Measurements from ENCODE around the gene SHISA5.

The SHISA5 gene

GRCh38 chr3:48507256-48508061 lies 3.5 kb upstream of the SHISA5 start:
- ChIA-PET POLR2A (interaction anchor here (1.1 to 2.4 kb wide), 3 partner anchors 35 to 71 kb away, joined by 4 to 10 read pairs (median 5); partner anchors contain the start of genes CCDC51 and TMA7), CTCF (interaction anchor here (0.5 to 1.5 kb wide), 7 partner anchors 10 to 117 kb away, joined by 3 to 10 read pairs (median 3); no protein-coding TSS in a partner anchor)
- peak; percentile 80 for DNase-seq (ENCODE audit: extremely low spot score)
- TF ChIP-seq ELF4 (IDR thresholded peaks at IDR 0.05) (no peak), L3MBTL2 (conservative IDR thresholded peaks at IDR 0.05) (0 out of 2 replicates have a peak, but pooled peaks have one; percentile 22)

DNA sequence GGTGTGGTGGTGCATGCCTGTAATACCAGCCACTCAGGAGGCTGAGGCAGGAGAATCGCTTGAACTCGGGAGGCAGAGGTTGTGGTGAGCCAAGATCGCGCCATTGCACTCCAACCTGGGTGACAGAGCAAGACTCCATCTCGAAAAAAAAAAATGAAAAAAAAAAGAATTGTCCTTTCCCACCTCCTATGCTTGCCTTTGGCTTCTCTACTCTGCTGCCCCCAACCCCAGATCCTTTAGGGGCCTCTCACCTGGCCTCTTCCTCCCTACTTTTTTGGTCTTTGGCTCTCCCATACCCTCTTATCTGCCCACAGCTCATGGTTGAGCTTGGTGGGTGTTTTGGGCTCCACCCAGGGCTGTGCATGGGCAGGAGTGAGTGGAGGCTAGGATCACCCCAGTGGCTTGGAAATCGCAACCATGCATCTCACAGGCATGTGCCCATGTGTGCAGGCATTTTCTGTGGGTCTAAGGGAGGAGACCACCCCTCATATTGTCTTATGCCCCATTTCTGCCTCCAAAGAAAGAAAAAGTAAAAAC lies 2.1 kb upstream of the SHISA5 start:
- CTCF ChIA-PET = interaction anchor here (0.9 kb wide), 1 partner anchor 70 kb away, joined by 3 read pairs; no protein-coding TSS in a partner anchor
- TF ChIP-seq ELF4 (IDR thresholded peaks at IDR 0.05) = no peak
- no peak for TF ChIP-seq L3MBTL2 (conservative IDR thresholded peaks at IDR 0.05)
- TF ChIP-seq HDGF (IDR thresholded peaks at IDR 0.05; ENCODE audit: borderline replicate concordance) = no peak
- no peak for TF ChIP-seq ZNF384 (IDR thresholded peaks at IDR 0.05)
- TF ChIP-seq TARDBP (IDR thresholded peaks at IDR 0.05) = no peak
- no peak for TF ChIP-seq PKNOX1 (IDR thresholded peaks at IDR 0.05)
- TF ChIP-seq SP1 (IDR thresholded peaks at IDR 0.05) = no peak
- no peak for TF ChIP-seq FOXA1 (IDR thresholded peaks at IDR 0.05)
- no peak for TF ChIP-seq CTBP1 (IDR thresholded peaks at IDR 0.05; ENCODE audit: borderline replicate concordance)
- no peak for TF ChIP-seq SUZ12 (IDR thresholded peaks at IDR 0.05)
- TF ChIP-seq ARNT (IDR thresholded peaks at IDR 0.05) = no peak
- no peak for TF ChIP-seq FOXK2 (IDR thresholded peaks at IDR 0.05)
- TF ChIP-seq LEF1 (IDR thresholded peaks at IDR 0.05; ENCODE audit: borderline replicate concordance) = no peak
- no peak for TF ChIP-seq NFRKB (IDR thresholded peaks at IDR 0.05)
- TF ChIP-seq BHLHE40 (IDR thresholded peaks at IDR 0.05; ENCODE audit: borderline replicate concordance) = no peak
- TF ChIP-seq FOXM1 (IDR thresholded peaks at IDR 0.05; ENCODE audit: borderline replicate concordance) = no peak
- no peak for DNase-seq (ENCODE audit: extremely low spot score)
- POLR2A ChIA-PET = interaction anchor here (3.5 kb wide), 1 partner anchor 33 kb away, joined by 14 read pairs; no protein-coding TSS in a partner anchor

- TF ChIP-seq NFRKB (IDR thresholded peaks at IDR 0.05) = no peak
- no peak for TF ChIP-seq LEF1 (IDR thresholded peaks at IDR 0.05; ENCODE audit: borderline replicate concordance)
- no peak for TF ChIP-seq ARNT (IDR thresholded peaks at IDR 0.05)
- TF ChIP-seq BHLHE40 (IDR thresholded peaks at IDR 0.05; ENCODE audit: borderline replicate concordance) = no peak
- no peak for TF ChIP-seq ELF4 (IDR thresholded peaks at IDR 0.05)
- POLR2A ChIA-PET = interaction anchor here (0.9 to 3.5 kb wide), 5 partner anchors 32 to 65 kb away, joined by 3 to 14 read pairs (median 4); partner anchors contain the start of genes ATRIP and TMA7
- DNase-seq (ENCODE audit: extremely low spot score) = peak; percentile 4
- CTCF ChIA-PET = interaction anchor here (0.9 to 2.3 kb wide), 2 partner anchors 69 kb away, joined by 3 to 10 read pairs; no protein-coding TSS in a partner anchor
Observed at GRCh38 chr3:48505146-48505545, 1.2 kb upstream of the SHISA5 start.

GRCh38 chr3:48503401-48504050 lies 448 bp downstream of the SHISA5 start:
- ChIA-PET CTCF (interaction anchor here (1.0 to 2.3 kb wide), 3 partner anchors 30 to 68 kb away, joined by 3 to 10 read pairs (median 5); no protein-coding TSS in a partner anchor), POLR2A (interaction anchor here (1.2 to 3.5 kb wide), 5 partner anchors 31 to 57 kb away, joined by 3 to 14 read pairs (median 4); partner anchors contain the start of gene ATRIP)
- no peak for TF ChIP-seq SUZ12 (IDR thresholded peaks at IDR 0.05)
- no peak for TF ChIP-seq NFRKB (IDR thresholded peaks at IDR 0.05)
- no peak for TF ChIP-seq ZNF384 (IDR thresholded peaks at IDR 0.05)
- no peak for TF ChIP-seq FOXM1 (IDR thresholded peaks at IDR 0.05; ENCODE audit: borderline replicate concordance)
- no peak for TF ChIP-seq PKNOX1 (IDR thresholded peaks at IDR 0.05)
- no peak for TF ChIP-seq ARNT (IDR thresholded peaks at IDR 0.05)
- peak; percentile 11 for DNase-seq (ENCODE audit: extremely low spot score)

- TF ChIP-seq PKNOX1 (IDR thresholded peaks at IDR 0.05) = no peak
- TF ChIP-seq CTBP1 (IDR thresholded peaks at IDR 0.05; ENCODE audit: borderline replicate concordance) = no peak
- TF ChIP-seq BHLHE40 (IDR thresholded peaks at IDR 0.05; ENCODE audit: borderline replicate concordance) = no peak
- TF ChIP-seq FOXA1 (IDR thresholded peaks at IDR 0.05) = no peak
- no peak for TF ChIP-seq LEF1 (IDR thresholded peaks at IDR 0.05; ENCODE audit: borderline replicate concordance)
- TF ChIP-seq NFRKB (IDR thresholded peaks at IDR 0.05) = no peak
- TF ChIP-seq HDGF (IDR thresholded peaks at IDR 0.05; ENCODE audit: borderline replicate concordance) = no peak
- TF ChIP-seq ELF4 (IDR thresholded peaks at IDR 0.05) = no peak
- no peak for TF ChIP-seq SUZ12 (IDR thresholded peaks at IDR 0.05)
- no peak for TF ChIP-seq ARNT (IDR thresholded peaks at IDR 0.05)
- no peak for TF ChIP-seq ZNF384 (IDR thresholded peaks at IDR 0.05)
- TF ChIP-seq TARDBP (IDR thresholded peaks at IDR 0.05) = no peak
- no peak for TF ChIP-seq SP1 (IDR thresholded peaks at IDR 0.05)
- TF ChIP-seq FOXK2 (IDR thresholded peaks at IDR 0.05) = no peak
- TF ChIP-seq L3MBTL2 (conservative IDR thresholded peaks at IDR 0.05) = no peak
- TF ChIP-seq FOXM1 (IDR thresholded peaks at IDR 0.05; ENCODE audit: borderline replicate concordance) = no peak
- POLR2A ChIA-PET = interaction anchor here (1.2 to 3.5 kb wide), 2 partner anchors 30 to 57 kb away, joined by 3 to 14 read pairs; partner anchors contain the start of gene ATRIP
- peak; percentile 3 for DNase-seq (ENCODE audit: extremely low spot score)
- CTCF ChIA-PET = interaction anchor here (2.3 kb wide), 1 partner anchor 67 kb away, joined by 10 read pairs; no protein-coding TSS in a partner anchor
Observed at GRCh38 chr3:48502728-48503168, 1.2 kb downstream of the SHISA5 start.
